Forelimb muscle (tissue), 1 donor: ENCODE data around the gene NEURL1B. TPM values are rescaled to one million over a fixed set of nuclear protein-coding genes. Genes with fewer than 3 reads are reported as not detected.
A peak's percentile ranks its signal among the peaks of the same experiment; 100 is the strongest.

Experiments used
- DNase-seq: peaks from one replicate; pipeline ENCODE4 v3.0.0-alpha.2; 2013; ENCODE audit warnings: low read depth
- polyA plus RNA-seq: library from polyadenylated mRNA; unstranded; fragments of 120-200 nt; gene quantifications from one replicate; pipeline ENCODE4 v1.2.1, GENCODE V29; 2013; ENCODE audit not compliant: insufficient read length

The NEURL1B gene
- polyA plus RNA-seq, 1 donor, result 34.7 TPM

DNA sequence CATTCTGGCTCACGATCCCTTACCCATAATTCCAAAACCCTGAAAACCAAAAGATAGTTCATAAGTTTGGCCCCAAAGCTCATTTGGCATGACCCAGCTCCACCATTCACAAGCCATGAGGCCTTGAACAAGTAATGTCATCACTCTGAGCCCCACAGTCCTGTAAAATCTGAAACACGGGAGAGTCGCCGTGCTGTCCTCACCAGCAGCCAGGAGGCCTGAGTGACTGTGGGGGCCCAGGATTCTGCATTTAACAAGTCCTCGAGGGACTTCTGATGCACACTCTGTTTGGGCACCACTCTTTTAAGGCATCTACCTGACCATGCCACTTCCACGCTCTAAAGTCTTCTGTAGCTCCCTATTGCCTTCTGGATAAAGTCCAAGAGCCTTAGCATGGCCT, 89.2 kb downstream of the NEURL1B start:
- no peak for DNase-seq

DNA sequence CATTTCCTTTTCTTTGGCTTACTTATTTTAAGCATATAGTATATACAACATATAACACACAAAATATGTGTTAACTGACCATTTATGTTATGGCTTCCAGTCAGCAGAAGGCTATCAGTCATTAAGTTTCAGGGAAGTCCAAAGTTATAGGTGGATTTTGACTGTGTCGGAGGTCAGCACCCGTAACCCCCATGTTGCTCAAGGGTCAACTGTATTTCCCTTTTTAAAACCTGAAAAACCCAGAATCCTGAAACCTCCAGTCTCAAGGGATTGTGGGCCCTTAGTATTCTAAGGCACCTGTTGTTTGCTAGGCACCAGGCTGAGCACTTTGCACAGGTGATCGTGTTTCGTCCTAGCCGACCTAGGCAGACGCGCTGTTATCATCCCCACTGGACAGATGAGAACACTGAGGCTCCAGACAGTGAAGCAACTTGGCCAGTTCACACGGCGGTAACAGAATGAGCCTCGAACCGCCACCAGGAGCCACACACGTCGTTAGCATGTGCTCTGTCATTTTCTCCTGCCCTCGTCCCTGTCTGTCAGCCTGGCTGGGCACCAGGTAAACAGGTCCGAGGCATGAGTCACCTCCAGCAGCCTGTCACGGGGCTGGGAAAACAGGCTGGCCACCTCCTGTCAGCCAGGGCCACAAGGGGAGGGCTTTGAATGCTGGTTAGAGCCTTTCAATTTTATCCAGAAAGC, 90.1 kb downstream of the NEURL1B start:
- no peak for DNase-seq

DNA sequence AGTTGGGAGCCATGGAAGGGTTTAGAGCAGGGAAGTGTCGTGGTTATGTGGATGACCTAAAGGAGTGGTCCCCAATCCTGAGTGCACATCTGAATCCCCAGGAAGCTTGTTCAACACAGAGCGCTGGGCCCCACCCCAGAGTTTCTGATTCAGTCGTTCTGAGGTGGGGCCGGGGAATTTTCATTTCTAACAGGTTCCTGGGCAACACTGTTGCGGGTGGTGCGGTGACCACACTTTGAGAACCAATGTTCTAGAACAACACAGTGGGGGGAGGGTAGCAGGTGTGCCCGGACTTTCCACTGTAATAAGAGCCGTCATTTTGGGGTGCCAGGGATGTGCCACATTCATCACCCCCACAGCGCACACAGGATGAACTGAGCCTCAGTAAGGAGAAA, 90.6 kb downstream of the NEURL1B start:
- DNase-seq, result no peak

DNA sequence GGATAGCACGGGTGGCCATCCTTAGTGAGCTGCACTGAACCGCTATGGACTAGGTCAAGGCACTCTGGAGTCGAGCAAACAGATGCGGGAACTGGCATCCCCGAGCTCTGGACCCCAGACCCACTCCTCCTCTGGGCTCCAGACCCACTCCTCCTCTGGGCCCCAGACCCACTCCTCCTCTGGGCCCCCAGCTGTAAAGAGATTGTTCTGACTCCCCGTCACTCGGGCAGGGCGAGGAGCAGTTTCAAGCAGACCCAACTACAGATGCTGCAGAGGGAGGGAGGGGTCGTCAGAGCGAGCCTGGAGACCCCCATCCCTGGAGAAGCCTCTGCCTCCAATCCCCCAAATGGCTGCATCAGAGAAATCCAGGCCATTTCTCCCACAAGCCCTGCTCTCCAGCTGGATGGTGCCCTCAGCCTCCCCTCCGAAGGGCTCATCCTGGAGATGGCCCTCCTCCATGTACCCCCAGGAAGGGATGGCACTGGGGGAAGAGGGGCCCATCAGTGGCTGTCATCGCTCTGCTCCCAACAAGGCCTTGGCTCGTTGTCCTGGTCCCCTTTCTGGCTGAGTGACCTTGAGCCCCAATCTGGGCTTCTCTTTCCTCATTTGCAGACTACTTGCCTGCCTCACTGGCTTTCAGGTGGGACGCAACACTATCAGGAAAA, 91.3 kb downstream of the NEURL1B start:
- no peak for DNase-seq

DNA sequence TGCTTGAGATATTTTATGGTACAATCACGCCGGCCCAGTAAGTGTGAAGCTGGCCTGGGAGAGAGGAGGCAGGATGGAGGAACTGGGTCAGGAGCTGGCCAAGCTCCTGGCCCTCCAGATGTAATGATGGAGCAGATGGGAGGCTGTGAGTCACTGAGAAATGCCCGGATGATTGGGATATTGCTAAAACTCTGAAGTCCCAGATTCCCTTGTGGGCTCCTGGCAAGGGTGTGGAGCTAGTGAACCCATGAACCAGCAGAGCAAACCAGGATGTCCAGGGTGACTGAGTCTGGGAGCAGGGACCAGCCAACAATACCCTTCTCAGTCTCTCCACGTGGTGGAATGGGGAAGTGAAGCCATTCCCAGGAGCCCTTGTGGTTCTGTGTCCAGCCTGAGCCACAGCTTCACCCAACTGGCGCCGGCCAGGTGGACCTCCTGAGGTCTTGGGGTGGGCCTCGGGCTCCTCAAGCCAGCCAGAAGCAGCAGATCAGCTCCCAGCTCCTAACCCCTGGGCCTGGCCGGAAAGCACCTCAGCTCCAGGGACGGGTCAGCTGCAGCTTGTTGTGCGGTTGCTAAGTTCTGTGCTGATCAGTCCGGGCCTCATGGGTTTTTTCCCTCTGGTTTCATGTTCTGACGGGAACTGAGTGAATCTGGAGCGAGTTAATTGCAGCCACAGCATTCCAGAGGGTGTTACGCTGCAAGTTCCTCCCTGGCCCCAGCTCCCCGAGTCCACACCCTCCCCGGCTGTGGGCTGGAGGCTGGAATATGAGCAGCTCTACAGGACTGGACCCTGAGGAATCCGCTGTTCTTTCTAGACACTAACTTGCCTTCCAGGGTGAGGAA, 92.3 kb downstream of the NEURL1B start:
- peak; percentile 92 for DNase-seq

DNA sequence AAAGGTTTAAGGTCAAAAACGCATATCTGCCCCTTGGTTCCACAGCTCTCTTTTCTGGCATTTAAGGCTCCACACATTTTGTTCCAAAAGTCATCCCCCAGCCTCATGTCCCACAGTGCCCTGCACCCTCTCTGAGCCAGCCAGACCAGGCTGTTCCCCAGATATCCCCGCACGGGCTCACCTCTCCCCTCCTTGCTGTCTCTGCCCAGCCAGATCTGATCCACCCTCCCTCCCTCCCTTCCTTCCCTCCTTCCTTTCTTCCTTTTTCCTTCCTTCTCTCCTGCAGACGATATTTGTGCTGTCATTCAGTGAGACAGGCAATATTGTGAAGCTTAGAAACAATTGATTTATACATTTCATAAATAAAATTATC, 92.9 kb downstream of the NEURL1B start:
- no peak for DNase-seq

DNA sequence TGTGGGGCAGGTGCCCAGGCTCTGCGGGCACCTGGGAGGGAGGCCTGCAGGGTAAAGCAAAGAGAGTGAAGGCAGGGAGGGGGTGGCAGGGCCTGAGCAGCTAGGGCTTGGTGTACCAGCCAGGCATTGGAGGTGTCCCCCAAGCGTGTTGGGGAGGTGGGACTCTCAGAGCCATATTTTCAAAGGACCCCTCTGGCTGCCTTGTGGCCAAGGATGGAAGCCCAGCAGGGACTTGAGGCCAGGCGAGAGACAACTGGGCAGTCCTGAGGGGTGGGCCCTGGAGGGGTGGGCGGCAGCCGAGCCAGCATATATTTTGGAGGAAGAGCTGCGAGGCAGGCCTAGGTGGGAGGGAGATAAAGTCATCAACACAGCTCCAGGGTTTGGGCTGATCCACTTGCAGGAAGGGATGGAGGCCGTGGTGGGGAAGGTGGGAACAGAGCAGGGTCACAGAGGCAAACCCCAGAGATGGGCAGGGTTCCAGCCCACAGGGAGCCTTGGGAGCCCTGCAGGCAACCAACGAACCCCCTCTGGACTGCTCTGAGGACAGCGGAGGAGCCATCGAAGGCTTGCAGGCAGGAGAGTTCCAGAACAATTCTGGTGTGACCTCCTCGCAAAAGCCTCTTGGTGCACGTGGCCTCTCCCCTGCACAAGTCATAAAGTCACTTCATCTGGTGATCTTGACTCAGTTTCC, 94.2 kb downstream of the NEURL1B start:
- DNase-seq, result no peak

DNA sequence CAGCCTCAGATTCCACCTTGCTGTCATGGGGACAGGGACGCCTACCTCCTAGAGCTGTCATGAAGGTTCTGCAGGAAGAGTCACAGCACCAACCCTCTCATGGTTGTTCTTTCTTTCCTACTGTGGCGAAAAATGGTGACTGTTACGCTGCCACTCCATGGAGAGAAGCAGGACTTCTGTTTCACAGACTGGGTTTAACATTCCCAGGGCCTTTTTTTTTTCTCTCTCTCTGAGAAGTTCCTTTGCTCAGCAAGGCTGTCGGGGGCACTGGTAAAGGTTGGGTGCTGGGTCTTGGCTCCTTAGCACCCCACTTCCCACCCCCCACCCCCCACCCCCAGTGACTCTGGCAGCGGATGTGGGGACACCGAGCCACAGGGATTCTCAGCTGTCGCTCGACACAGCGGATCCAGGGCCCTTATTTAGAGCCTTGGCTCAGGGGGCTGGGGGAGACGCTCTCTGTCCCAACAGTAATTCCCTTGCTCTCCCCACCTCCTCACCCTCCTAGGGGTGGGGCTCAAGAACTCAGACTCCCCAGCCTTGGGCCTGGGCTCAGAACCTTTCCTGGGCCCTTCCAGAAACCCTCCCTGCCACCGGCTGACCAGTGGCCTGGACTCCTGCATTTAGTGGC, 95.6 kb downstream of the NEURL1B start:
- DNase-seq, result no peak

DNA sequence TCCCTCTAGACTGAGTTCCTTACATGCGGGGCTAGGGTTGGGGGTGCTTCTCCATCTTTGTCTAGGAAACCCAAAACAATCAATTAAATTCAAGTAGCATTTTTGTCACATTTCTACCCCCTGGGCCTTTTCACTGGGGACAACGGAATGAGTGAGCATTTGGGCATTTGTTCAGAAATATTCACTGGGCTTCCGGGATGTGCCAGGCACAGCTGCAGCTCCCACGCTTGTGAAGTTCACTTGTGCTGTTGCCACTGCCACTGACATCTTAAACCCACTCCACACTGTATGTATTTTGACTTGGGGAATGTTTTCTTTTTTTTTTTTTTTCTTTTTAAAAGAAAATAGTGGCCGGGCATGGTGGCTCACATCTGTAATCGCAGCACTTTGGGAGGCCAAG, 98.3 kb downstream of the NEURL1B start:
- DNase-seq, result no peak

DNA sequence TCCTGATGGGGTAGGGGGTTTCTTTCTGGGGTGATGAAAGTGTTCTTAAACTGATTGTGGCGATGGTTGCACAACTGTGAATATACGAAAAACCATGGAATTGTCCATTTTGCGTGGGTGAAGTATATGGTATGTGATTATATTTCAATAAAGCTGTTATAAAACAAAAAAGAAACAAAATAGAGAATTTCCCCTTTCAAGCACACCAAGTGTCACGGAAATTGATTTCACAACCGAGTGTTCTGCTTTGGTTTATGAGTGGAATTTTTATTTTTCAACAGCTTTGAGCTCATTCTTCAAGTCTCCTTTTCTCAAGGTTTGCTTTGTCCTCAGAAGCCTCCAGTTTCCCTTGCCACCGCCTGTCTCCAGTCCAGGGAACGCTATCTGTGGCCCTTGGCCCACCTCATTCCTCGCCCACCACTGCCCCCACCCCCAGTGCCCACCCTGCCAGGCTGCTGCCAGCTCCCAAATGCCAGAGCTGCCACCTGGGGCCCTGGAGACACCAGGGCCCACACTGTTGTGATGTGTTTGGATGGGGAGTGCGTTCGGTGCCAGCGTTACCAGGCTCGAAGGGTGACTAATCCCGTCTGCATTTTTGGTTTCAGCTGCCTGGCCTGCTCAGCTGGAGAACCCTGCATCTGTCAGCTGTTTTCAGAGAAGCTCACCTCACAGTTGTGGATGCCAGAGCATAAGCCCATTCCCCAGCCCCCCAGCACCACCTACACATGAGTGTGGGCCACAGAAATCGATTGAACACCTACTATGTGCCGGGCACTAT, 99.6 kb downstream of the NEURL1B start:
- no peak for DNase-seq

Other genes with a start within 250 kb of the NEURL1B start
- gene SH3PXD2B, start 186.7 kb upstream of the NEURL1B start, polyA plus RNA-seq, result 27.8 TPM
- gene DUSP1, start 129.9 kb downstream of the NEURL1B start, polyA plus RNA-seq, result 71.1 TPM
- 83.4 TPM for gene ERGIC1, start 193.0 kb downstream of the NEURL1B start, polyA plus RNA-seq